Limb (tissue), 2 donors: ENCODE results near the gene GNAQ.
A peak's percentile ranks its signal among the peaks of the same experiment; 100 is the strongest.
"Not testable (repeated sequence)": the region's sequence is repeated elsewhere in the genome, so short reads cannot be mapped to it uniquely, and the experiment has no call there.

Experiments
- DNase-seq, 2 donors: peaks; one replicate each; pipeline ENCODE4 v3.0.0-alpha.2; 2016; ENCODE audit errors: extremely low spot score in 2 of 2

GNAQ gene

DNA sequence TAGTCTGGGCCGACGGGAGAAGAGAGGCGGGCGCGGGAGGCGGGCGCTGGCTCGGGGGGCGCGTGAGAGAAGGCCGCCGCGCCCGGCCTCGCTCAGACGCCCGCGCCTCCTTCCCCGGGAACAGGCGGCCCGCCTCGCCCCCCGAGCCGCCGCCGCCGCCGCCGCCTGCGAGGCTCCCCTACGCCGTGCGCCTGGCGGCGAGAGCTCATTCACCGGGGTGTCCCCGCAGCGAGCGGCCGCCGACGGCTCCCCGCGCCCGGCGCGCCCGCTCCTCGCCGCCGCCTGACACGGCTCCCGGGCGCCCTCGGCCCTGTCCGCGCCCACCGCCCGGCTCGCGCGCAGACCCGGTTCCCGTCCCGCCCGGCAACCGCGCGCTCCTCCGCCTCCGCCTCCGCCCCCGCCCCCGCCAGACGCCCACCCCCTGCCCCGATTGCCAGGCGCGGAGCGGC is at the start of gene GNAQ:
TSS of gene GNAQ (minus strand) at position 368 of the 449 bp plus-strand sequence. CDS start 576 bp downstream, outside the sequence.
- DNase-seq: no peak

DNA sequence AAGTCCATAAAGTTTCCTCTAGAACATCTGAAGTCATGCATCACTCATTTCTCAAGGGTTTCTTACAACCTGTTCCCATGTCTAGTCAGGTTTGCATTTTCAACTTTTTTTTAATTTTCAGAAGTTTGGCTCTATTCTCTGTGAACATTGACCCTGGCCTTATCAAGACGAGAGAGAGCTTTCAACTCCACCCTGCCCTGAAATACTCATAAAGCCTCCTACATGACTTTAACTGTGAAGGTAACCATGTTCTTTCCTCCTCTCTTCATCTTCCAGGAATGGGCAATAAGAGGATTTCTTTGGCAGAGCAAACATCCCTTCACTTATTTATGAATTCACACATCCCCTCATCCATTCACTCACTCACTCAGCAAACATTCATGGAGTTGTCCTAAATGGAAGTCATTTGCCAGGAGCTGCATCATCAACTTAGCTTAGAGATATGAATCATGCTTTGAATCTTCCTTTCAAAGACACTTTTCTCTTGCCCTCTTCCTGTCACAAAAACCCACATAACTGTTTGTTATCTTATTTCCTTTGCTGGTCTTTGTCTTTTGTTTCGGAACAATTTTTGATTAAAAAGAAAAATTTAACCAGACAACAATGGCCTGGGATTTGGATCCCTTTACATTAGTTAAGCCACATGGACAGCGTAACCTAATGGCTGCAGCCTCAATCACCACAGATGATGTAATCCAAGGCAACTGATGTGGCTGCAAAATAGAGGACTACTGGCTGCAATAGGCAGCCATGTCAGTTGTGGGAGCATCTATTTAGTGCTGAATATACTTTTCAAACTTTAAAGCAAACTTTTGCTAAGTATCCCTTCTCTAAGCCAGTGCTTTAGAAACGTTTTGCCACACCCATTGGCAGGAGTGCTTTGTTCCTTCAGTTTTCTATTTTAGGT is 43.0 kb upstream of the GNAQ start:
- no peak for DNase-seq

DNA sequence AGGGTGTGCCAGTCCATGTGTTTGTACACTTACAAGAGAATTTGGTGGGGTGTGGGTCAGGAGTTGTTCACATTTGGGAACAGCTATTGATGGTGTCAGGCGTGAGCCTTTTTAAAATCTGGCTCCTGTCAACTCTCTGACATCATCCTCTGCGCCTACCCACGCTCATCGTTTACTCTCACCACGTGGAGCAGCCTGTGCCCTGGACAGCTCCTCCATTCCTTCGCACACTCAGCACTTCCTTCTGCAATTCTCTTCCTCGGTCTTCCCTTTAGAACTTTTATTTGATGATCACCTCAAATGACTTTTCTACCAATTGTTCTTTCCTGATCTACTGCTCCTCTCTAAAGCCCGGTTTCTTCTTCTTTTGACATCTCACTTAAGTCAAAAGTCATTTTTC is 42.1 kb upstream of the GNAQ start:
- DNase-seq: no peak

DNA sequence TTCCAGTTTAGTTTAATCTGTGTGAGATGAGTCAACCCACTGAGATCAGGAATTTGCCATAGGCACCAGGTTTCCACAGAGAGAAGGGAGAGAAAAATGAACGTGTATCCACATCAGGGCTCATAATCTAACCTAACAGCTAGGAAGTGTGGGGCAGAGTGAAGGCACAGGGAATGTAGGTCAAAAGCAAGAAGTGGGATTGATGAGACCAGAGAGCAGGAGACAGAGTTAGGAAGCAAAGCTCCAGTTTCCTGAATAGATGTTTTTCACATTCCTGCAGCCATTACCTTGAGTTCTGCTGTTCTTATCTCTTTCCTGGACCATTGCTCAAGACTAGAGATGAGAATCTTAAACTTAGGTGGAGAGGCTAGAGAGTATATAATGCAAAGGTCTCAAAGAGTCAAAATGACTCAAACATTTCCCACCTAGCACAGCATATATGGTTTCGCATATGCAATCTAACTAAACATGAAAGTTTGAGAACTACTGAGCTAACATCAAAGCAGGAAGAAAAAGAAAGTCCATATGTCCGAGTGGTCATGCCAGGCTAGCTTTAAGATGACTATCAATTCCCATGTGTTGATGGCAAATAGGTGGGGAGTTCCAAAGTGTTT is 41.1 kb upstream of the GNAQ start:
- no peak for DNase-seq

DNA sequence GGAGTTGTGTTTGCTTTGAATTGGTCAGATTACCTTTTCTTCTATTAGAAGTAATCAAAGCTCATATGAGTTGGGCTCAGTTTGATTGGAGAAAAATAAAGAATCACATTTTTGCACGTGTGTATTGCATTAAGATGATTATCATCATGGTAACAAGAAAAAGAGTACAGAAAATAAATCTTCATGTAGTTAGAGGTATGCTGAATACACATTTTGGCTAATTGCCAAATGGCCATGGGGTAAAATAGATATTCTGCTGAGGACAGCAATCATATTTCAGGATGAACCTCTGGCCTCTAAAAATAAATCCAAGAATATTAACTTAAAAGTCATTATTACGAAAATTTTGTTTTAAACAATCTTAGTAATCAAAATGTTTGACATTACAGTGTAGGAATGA is 38.9 kb upstream of the GNAQ start:
- no peak for DNase-seq

DNA sequence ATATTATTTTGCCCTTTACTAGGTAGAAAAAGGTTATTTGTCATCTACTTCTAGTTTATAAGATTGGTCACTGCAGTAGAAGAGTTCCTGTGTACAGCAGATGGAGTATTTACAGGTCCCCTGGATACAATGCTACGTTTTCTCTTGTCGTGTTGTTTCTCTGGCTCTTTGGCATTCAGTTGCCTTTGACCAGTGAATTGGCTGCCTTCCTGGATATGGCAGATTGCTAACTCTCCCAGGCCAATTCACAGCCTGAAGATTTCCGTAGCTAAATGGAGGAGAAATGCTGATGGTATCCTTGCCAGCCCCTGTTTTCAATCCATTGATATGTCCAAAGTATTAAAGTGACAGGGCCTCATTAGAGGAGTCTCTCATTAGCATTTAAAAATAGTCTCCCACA is 32.5 kb upstream of the GNAQ start:
- DNase-seq: no peak

DNA sequence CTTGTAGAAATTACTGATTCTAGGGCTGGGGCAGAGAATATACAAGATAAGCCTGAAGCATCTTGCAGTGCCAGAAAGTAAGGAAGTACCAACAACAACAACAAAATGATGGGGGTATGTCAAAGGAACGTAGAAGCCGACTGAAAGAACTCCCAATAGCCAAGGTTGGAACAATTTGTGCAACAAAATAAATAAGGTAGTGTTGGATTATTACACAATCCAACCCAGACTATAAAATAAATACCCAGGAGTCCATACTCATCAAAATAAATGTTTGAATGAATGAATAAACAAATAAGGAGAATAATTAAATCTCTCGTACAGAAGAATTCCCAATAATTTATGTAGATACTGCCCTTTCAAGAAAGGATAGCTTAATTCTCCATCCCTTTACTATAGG is 31.1 kb upstream of the GNAQ start:
- DNase-seq: no peak

DNA sequence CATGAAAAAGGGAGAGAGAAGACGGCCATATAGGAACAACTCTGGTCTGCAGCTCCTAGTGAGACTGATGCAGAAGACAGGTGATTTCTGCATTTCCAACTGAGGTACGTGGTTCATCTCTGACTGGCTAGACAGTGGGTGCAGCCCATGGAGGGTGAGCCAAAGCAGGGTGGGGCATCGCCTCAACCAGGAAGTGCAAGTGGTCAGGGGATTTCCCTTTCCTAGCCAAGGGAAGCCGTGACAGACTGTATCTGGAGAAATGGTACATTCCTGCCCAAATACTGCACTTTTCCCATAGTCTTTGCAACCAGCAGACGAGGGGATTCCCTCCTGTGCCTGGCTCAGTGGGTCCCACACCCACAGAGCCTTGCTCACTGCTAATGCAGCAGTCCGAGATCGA is 22.6 kb upstream of the GNAQ start:
- DNase-seq: not testable (repeated sequence)

DNA sequence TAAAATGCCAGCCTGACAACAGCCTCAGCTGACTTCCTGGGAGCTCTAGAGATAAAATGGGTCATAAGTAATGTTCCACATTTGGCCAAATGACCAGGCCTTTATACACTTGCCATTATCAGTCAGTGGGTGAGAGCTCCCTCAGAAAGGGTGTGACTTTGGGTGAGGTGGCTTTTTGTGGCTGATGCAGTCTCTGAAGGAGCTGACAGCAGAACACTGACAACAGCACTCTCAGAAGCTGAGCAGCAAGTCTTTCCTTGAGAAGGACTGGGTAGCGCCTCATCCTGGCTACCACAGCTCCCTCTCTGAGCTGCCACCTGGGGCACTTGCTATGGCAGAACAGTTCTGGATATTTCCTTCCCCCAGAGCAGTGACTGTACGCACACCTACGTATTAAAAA is 22.0 kb upstream of the GNAQ start:
- no peak for DNase-seq

DNA sequence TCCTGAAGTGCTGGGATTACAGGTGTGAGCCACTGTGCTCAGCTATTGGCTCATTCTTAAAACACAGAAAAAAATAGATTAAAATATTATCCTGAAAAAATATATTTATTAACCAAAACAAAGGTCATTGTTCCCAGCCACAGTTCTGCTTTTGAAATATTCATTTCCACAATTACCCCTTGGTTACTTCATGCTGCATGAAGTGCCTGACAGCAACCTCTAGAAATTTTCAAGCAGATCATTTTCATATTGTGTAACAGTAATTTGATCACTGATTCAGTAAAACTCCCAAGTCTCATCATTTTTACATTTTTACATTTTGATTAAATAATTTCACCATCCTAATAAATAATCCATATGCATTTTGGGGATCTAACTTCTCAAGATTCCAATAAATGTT is 18.8 kb upstream of the GNAQ start:
- no peak for DNase-seq

DNA sequence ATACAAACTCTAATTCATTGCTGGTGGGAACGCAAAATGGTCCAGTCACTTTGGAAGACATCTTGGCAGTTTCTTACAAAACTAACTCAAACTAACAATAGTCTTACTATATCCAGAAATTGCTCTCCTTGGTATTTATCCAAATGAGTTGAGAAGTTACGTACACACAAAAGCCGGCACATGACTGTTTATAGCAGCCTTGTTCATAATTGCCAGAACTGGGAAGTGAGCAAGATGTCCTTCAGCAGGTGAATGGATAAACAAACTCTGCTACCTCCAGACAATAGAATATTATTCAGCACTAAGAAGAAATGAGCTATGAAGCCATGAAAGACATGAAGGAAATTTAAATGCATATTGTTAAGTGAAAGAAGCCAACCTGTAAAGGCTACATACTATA is 17.9 kb upstream of the GNAQ start:
- no peak for DNase-seq

DNA sequence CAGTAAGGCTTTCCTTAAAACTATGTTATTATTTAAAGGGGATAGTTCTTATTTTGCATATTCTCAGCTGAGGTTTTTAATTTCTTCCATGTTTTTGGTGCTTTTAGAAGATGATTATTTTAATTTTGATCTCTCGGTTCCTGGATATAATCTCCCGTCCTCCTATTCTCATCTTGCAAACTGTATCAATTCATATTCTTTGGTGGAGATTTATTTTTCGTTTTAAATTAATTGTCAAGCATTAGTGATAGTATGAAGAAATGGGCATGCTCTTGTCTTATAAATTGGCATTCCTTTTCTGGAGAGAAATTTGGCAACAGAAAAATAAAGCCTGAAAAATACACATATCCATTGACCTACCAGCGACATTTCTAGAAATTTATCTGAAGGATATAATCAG is 15.5 kb upstream of the GNAQ start:
- DNase-seq: no peak

DNA sequence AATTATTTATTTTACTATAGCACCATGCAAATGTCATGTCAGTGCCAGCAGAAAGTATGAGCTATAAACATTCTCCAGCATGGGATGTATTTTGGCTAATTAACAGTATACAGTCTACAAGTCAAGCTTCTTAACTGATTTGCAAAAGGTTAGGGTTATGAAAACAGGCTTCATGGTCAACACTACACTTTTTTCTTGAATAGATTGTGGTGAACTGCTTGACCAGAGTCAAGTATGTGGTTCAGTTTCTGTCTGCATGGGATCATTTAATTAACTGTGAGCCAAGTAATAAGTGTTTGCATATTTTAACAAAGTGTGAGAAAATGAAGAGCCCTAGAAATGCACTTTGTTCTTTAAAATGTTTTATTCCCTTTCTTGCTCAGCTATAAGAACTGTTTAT is 14.5 kb upstream of the GNAQ start:
- no peak for DNase-seq

DNA sequence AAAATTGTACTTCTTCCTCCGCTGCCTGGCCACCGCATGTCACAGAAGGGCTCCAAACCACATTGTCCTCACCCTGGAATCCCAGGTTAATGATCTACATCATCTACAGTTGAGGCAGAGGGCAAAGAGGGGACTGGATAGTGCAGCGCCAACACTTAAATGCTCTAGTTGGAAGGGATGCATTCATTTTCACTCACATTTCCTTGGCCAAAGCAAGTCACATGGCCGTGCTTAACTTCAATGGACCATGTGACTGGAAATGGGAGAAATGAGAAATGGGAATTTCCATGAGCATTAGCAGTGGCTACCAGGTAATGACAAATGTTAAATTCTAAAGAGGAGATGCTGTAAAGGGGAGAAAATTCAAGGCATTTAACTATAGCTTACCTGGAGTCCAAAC is 13.3 kb upstream of the GNAQ start:
- DNase-seq: no peak

DNA sequence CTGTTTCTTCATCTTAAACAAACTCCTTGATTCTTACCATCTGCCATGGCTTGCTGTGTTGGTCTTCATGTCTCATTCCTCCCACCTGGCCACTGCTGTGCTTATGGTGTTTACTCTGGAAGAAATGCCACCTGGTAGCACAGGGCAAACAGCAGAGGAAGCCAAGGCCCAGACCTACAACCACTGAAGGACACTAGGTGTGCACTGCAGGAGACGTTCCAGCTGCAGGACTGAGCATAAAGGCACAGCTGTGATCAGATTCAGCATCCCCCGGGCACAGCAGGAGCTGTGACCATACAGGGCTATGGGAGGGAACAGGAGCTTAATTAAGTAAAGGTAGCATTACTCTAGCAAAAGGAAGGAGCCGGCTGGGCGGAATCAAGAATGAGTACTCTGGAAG is 12.6 kb upstream of the GNAQ start:
- DNase-seq: no peak

DNA sequence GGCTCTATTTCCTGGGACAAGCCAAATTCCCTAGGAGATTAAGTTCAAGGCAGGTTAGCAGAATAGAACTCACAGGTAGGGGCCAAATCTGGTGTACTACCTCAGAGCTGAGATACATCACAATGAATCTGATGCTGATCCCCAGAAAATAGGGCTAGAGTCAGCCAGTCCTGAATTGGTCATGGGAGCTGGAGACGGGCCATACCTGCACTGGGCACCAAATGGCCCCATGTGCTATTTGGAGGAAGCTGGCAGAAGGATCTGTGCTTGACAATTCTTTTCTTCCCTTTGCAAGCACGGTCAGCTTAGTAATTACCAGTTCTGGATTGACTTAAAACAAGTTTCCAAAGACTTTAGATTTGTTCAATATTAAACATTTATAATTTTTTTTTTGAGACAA is 10.4 kb upstream of the GNAQ start:
- DNase-seq: no peak

DNA sequence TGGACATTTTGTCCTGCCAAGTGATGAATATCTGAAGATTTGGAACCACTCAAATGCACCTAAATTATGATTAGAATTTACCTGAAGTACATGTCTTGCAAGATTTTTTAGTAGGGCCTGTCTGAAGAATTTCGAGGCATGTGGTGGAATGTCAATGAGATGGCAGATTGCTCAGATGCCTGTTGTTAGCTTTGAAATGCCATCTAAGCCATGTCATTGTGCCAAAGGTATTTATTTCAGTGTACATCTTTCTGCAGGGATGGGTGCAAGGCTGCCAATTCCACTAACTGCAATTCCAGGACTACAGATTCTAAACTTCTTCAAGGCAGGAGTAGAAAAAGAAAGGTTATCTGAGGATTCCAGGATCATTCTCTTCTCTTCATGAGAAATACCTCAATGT is 9.1 kb upstream of the GNAQ start:
- no peak for DNase-seq

DNA sequence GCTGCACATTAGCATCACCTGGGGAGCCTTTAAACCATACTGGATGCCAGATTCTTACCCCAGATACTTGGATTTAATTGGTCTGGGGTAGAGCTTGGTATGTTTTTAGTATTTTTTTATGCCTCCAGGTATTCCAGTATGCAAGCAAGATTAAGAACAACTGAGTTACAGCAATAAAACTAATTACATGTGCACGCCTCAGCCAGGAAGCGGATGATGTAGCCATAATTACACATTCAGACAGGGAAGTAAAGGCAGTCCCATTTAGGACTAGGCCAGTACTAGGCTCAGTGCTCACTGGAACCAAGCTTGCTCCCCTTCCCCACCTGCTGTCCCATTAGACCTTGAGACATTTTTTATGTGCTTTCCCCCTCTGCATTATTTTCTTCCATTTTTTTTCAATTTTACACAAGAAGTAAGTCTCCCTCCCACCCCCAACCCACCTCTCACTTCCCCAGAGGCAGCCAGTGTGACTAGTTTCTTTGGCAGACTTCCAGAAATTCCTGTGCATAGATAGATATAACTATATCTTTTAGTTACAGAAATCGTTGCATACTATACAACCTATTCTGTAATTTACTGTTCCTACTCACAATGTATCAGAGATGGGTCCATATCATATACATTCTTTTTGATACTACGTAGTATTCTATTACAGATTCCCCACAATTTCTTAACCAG is 7.1 kb upstream of the GNAQ start:
- no peak for DNase-seq

DNA sequence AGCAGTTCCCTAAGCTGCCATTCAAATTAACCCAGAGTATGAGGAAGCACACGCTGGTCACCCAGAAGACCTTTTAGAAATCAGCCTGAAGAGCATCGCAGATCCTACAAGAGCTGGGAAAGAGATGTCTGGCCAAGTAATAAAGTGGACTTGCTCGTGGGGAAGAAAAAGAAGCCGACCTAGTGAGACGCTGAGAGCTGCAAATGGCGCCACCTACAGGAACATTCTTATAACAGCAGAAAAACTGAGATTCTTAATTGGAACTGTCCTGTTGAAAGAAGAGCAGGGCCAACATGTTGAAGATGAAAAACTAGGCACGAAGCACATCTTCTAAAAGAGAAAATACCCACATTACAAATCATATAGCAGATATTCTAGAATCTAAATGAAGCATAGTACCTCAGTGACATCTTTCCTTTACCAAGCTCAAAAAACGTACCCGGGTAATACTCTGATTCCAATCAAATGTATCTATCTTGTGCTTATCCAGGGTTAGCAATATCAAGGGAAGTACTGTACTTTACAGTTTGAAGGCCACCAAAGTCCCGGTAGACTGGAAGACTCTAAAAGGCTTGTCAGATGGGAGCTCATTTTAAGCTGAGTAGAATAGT is 3.9 kb upstream of the GNAQ start:
- peak; percentile 64 to 87 for DNase-seq

DNA sequence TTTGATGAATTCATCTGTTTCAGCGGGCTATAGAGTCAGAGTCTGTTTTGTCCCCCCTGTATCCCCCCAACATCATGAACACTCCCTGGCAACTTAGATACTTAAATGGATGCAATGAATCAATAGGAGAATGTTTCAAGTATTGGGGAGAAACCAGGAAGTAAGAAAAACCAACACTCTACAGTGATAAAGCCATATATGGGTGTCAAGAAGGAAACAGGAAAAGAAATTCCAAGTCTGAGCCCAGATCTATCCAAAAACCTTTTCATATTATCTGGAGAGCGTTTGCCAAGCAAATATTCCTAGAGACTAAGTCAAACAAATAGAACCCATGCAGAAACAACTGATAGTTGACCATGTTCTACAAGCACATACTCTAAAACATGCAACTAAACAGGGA is 2.3 kb upstream of the GNAQ start:
- no peak for DNase-seq

DNA sequence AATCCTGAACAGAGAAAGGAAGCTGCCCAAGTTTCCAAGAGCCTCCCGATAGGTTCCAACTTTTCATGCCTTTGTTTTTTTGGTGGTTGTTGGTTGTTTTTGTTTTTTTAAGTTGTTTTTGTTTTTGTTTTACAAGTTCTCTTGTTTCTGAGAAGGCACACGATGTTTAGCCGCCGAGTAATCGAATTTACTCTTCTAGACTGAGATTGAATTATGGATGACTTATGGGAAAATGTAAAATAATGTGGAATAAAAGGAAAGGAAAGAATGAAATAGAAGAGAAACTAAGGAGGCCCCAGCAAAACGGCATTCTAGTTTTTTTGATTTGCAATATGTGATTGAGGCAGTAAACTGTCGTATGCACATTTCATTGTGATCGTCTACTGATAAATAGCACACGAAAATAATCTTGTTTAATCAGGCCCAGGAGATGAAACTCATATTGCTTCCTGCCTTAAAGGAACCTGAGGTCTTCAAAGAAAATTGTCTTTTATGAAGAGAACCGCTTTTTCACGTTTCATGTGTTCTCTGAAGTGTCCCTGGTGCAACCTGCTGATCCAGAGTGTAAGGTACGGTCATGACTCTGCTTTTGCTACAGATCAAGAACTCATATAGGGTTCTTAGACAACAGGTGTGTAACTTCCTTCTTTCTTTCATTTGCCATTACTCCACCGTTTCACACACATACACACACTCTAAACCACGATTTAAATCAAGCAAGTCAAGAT is 1.3 kb upstream of the GNAQ start:
- no peak for DNase-seq
